RWPE1 (cell line): ENCODE data around the gene KMT2D.

ENCODE experiments used
- CTCF ChIA-PET: fragments of 350-600 bp; sonication (Branson Sonifier 250); formaldehyde crosslinking; extraction: SDS; loops from one replicate; lab custom pipeline; 2021; lab: Yijun Ruan, JAX
- POLR2A ChIA-PET: fragments of 400-600 bp; formaldehyde crosslinking; extraction: SDS; loops from one replicate; lab custom pipeline; 2020; ENCODE audit warnings: antibody characterized with exemption; ENCODE audit not compliant: low non-redundant PET; lab: Yijun Ruan, JAX
- DNase-seq: peaks from one replicate; pipeline ENCODE4 v3.0.0; 2012; ENCODE audit warnings: low spot score
- H3K27ac ChIP-seq: fragments of 450-650 bp; 2 replicates; pipeline ENCODE4 v1.5.1; 2017
- CTCF ChIP-seq: fragments of 450-650 bp; conservative IDR thresholded peaks from 2 replicates; pipeline ENCODE4 v1.5.1; 2017; ENCODE audit warnings: low read depth, mild to moderate bottlenecking

Gene KMT2D

GRCh38 chr12:49028666-49029275 is 31.8 kb downstream of the KMT2D start:
- ChIA-PET CTCF (no interaction called here), POLR2A (interaction anchor here (0.6 to 1.5 kb wide), 2 partner anchors 7 to 76 kb away, joined by 3 to 4 read pairs; no protein-coding TSS in a partner anchor)
- DNase-seq: no peak
- TF ChIP-seq CTCF: no peak
- H3K27ac ChIP-seq: no peak overlapping the region

DNA sequence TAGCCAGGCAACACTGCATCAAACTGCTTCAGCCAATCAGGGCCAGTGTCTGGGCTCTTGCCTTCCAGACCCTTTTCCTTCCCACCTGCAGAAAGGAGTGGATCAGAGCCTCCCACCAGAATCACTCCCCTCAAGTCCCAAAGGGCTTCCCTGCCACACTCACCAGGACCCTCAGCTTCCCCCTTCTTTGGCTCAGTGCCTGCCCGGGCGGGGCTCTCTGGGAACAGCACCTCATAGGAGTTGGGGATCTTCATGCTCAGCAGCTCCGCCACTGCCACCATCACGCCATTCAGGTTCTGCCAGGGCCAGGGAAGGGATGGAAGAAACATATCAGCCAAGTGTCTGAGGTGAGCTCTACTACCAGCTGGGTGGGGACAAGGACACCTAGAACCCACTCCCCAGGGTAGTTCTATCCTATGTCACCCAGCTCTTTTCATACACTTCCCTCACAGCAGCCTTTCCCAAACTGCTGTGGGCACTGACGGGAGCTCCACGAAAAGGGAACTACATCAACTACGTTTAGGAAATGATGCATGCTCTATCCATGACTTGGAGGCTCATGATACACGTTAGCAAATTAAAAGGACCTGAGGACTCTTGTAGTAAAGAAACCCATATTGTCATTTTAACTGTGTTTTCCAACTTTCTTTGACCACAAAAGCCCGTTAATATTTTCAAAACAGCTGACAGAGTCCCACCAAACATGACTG is 32.6 kb downstream of the KMT2D start:
- ChIA-PET CTCF (interaction anchor here (0.6 kb wide), 2 partner anchors 17 to 48 kb away, joined by 4 read pairs; no protein-coding TSS in a partner anchor), POLR2A (interaction anchor here (0.6 kb wide), 1 partner anchor 75 kb away, joined by 3 read pairs; no protein-coding TSS in a partner anchor)
- TF ChIP-seq CTCF: no peak
- peak overlapping the region; percentile 7; the same call in 1 of the 2 replicates for H3K27ac ChIP-seq
- no peak for DNase-seq

DNA sequence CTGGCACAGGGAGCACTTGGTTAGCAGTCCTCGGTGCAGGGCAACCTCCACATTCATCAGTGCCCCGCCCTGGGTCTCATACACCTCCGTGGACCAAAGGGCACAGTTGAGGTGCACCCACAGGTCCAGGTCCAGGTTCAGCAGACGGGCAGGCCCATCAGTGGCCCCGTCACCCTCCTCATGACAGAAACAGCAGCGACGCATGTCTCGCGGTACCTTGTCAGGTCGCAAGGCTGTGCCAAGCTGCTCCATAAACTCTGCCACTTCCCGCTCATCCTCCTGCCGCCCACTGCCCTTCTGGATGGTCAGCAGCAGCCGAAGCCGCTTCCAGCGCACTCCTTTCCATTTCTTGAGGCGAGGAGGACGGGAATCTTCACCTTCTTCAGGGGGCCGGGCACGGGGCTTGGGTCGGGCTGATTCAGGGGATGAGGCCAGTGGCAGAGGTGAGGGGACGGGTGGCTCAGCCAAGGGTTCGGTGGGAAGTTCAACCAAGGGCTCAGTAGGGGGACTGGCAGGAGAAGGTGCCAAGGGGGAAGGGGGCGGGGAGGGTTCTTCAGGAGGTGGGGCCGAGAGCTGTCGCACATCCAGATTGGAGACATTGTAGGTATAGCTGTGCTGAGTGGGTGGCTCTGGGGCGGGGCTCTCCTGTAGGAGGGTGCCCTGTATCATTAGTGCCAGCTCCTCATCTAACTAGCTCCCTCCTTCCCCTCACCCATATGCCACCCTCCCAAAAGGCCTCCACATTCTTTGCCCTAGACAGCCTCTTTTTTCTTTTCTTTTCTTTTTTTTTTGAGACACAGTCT is 33.7 kb downstream of the KMT2D start:
- DNase-seq: no peak
- TF ChIP-seq CTCF: no peak
- ChIA-PET CTCF (no interaction called here), POLR2A (no interaction called here)
- H3K27ac ChIP-seq: peak overlapping the region; percentile 4; the same call in 1 of the 2 replicates

DNA sequence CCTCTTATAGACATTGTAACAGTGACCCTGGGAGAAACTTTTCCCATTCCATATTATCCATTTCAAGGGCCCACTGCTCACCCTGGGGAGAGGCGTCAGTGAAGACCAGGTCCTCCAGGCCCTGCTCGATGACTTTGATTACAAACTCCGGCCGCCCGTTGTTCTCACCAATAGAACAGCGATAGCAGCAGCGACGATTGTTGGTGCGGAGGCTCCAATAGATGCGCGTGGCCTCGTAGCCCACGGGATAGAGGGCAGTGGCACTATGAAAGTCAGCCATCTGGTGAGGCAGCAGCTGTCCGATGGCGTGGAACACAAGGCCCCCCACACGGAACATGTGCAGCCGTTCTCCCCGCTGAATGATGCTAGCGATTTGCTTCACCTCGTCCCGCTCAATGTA is 34.5 kb downstream of the KMT2D start:
- ChIA-PET POLR2A (no interaction called here), CTCF (no interaction called here)
- H3K27ac ChIP-seq: peak overlapping the region; percentile 4; the same call in 1 of the 2 replicates
- no peak for DNase-seq
- TF ChIP-seq CTCF: no peak

DNA sequence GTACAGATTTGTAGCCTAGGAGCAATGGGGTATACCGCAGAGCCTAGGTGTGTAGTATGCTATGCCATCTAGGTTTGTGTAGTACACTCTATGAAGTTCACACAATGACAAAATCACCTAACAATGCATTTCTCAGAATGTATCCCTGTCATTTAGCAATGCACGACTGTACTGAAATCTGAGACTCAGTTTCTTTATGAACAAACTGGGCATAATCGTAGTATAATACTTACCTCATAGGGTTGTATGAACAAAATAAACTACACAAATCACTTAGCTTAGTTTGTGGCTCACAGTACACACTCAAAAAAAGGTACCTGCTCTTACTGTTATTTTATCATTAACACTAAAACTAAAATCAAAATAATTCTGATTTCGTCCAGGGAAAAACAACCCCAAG is 35.1 kb downstream of the KMT2D start:
- DNase-seq: no peak
- H3K27ac ChIP-seq: no peak overlapping the region
- ChIA-PET POLR2A (no interaction called here), CTCF (no interaction called here)
- no peak for TF ChIP-seq CTCF

GRCh38 chr12:49024543-49024942 is 36.1 kb downstream of the KMT2D start:
- no peak for DNase-seq
- CTCF ChIA-PET: interaction anchor here (0.6 to 0.9 kb wide), 2 partner anchors 16 to 23 kb away, joined by 4 to 5 read pairs; no protein-coding TSS in a partner anchor
- TF ChIP-seq CTCF: no peak
- POLR2A ChIA-PET: no interaction called here
- 0 out of 2 replicates have a peak overlapping the region, but pooled peaks have one; percentile 1 for H3K27ac ChIP-seq
